HG03064 (cell line): Measurements from ENCODE around the gene MBD2.
"Not testable (repeated sequence)": the region's sequence is repeated elsewhere in the genome, so short reads cannot be mapped to it uniquely, and the experiment has no call there.

ENCODE experiments used
- ATAC-seq: cut with Tn5 transposase; IDR thresholded peaks from one replicate; pipeline ENCODE4 v1.9.1; 2021; ENCODE audit warnings: low read depth; ENCODE audit not compliant: unreplicated experiment

Gene MBD2

DNA sequence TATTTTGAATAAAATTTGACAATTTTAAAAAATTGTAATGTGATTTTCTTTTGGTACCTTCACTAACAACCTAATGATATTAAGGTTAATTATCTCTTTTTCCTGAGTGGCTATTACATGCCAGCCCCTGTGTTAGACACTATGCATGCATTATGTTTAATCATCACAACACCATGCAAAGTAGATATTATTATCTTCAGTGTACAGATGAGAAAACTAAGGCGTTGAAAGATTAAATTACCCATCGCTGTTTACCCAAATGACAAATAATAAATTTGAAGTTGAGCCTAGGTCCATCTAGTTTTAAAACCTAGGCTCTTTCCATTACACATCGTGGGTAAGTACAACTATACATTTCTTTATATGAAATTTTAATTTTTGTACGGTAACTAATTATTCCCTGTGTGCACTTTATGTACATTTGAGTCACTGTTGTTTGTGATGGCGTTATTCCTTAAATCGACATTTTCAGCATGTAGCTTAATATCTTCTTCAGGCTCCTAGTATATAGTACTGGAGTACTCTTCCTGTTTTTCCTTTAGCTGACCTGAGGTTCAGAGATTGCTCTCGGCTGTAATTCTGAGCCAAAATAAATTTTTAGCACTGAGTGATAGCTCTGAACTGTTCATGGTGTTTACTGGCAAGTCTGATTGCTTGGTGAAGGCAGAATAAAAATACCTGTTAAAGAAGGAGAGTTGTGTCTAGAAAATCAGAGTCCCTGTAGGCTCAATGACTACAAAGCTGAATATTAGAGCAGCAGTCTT is 13.9 kb upstream of the MBD2 start:
- no peak for ATAC-seq

DNA sequence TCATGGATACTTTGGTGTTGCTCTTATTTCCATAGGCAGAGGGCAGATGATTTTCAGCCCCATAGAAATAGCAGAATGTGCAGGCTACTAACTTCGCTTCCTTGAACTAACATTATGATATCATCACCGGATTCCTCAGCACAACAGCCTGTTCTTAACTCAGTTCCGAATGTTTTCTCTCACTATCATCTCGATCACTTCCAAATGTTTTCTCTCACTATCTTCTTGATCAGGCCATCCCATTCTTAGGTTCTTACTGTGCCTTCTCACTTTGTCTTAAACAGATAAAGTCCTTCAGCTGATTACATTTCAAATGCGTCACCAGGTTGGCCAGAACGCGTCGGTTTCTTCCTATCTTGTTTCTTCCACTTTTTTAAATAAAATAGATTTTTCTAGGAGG is 11.4 kb upstream of the MBD2 start:
- no peak for ATAC-seq

DNA sequence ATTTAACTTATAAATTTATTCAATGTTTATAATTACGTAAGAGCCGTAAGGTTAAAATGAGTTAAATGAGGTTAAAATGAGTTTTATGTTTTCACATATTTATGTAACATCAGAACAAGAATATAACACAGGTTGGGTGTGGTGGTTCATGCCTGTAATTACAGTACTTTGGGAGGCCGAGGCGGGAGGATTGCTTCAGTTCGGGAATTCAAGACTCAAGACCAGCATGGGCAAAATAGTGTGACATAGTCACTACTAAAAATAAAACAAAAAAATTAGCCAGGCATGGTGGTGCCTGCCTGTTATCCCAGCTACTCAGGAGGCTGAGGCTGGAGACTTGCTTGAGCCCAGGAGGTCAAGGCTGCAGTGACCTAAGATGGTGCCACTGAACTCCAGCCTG is 9.3 kb upstream of the MBD2 start:
- ATAC-seq = no peak

DNA sequence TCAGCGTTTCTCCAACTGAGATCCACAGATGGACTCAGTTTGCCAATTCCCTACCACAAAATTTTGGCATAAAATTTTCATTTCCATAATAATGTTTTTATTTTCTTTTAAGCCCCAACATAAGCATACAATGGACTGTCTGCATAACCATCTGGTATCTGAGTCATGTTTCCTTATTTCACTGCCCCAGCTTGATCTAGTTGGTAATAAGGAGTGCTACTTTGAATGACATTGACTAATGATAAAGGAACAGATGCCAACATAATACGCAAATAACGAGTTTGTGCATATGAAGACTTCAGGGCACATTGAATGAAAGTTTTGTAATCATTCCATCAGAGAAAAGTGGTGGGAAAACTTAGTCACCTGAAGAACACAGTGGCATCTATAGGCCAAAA is 8.8 kb upstream of the MBD2 start:
- no peak for ATAC-seq

DNA sequence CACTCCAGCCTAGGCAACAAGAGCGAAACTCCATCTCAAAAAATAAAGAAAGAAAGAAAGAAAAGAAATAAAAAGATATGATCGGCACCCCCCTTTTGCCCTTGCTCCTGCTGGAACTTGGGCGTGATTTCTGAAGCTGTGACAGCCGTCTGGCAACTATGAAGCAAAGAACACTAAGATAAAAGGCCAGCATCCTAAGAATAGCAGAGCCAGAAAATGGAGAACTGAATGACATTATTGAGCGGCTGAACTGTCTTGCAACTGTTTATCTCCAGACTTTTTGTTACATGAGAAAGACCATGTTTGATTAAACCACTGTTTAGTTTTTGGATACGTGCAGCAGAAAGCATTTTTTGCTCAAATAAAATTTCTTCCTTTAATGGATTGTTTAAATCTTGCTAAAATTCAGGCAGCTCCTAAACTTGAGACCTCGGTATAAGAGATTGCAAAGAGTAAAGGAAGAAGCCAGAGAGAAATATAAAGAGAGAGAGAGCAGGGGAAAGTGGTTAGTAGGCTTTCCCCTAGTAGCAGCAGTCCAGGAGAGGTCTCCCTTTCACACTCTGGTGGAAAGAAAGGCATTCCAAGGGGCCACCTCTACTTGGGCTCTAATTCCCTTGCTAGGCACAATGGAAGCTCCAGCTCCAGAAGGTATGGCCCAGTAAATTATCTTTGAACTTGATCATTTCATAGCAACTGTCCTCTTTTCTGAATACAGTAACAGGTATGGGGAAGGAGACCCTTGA is 8.2 kb upstream of the MBD2 start:
- ATAC-seq = no peak

DNA sequence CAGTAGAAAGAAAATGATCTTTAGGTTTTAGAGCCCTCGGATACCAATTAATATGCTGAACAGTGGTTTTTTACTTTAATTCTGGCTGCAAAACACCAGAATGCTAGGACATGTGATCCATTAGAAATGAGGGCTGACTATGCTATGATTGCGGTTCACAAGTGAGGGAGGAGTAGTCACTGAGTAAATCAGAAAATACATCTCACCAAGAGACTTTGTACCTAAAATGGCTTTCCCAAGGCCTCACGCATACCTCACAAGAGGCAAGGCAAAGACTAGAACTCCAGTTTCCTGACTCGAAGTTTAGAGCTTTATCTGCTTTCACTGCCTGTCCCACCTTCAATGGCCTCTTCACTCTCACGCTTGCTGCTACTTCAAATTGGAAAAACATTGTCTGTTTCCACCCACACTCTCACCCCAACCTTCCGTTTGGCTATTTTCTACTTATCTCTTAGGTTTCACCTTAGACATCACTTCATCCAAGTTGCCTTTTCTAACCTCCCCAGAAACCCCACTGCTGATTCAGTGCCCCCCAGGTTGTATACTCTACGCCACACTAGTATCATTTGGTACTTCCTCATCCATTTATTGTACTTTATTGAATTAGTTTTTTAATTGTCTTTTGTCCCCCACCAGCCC is 5.1 kb upstream of the MBD2 start:
- ATAC-seq = no peak

DNA sequence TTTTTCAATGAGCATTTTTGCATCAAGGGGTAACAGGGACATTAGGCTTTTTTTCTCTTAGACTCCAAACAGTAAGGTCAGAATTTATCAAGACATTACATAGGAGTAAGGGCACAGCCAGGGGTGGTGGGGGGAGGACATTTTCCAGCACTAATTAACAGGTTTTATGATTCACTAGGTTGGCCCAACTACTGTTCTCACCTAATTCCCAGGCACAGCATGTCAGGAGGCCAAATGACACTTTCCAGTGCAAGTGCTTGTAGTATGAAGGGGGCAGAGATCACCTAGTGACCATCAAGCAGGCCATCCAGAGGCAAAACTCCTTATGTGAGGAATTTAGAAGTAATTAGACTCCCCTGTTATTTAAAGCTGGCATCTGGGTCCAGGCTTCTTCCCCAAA is 3.9 kb upstream of the MBD2 start:
- no peak for ATAC-seq

DNA sequence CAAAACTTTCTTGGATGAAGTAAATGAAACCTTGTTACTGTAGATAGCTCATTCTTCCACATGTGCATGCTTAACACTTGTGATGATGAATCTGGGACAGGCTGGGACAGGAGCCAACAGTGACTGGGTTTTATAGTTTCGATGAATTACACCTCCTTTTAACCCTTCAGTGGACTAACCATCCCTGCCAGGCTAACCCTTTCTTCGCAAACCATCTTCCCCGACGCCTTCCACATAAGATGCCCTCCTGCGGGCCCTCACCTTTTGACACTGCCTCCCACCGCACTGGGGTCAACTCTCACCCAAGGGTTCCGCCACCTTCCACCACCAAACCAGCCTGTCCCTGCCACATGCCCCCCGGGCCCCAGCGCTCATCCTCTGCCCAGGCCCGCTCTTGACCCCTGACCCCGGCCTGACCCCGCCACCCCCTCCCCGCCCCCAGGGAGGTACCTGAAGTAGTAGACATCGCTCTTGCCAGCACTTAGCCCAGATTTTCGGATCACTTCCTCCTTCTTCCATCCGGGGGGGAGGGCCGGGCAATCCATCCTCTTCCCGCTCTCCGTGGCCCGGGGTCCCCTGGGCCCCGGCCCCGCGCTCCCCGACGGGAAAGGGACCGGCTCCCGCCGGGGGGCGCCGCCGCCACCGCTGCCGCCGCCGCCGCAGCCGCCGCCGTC is 764 bp downstream of the MBD2 start:
- peak; percentile 24 for ATAC-seq

DNA sequence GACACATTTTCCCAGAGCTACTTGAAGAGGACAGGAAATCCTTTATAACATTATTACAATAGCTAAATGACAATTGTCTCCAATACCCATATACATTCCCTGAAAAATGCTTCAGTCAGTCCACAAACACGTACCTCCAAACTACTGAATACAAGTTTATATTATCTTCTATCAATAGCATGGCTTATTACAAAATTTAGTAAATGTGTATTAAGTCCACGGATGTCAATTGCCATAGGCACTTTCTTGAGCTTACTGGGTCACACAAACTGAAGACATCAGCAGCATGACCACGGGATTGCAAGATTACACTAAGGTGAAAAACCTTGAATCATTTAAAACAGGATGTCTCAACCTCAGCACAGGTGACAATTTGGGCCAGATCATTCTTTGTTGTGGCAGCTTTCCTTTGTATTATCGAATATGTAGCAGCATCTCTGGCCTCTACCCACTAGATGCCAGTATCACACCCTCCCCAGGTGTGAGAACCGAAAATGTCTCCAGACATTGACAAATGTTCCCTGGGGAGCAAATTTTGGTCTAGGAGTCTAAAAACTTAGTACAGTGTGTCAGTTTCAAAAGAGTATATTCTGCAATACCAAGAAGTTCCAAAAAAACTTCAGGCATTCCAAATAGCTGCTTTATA is 1.4 kb downstream of the MBD2 start:
- ATAC-seq = peak; percentile 45

DNA sequence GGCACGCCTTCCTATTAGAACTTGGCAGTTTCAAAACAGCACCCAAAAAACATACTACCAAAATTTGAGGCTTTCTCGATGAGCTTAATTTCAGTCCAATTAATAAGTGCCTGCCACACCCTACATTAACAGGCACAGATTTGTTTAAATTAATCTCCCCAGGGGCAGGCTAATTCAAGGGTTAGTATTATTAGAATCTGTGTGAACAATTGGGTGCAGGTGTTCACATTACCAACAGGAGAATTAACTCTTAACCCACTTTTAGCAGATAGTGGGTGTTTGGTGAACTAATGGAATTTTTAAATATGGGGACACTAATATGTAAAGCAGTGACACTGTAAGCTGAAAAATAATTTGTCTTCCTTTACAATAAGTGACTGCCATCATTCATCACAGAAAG is 4.1 kb downstream of the MBD2 start:
- ATAC-seq = no peak

DNA sequence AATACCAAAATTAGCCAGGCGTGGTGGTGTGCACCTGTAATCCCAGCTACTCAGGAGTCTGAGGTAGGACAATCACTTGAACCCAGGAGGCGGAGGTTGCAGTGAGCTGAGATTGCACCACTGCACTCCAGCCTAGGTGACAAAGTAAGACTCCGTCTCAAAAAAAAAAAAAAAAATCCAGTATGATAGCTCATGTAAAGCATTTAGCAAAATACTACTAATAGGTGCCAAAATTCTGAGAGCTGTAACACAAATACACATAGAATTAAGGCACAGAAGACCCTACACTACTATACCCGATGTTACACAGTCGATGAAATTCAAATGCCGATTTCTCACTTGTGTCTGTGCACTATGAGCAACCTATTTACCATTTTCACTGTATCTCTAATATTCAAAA is 5.7 kb downstream of the MBD2 start:
- not testable (repeated sequence) for ATAC-seq

DNA sequence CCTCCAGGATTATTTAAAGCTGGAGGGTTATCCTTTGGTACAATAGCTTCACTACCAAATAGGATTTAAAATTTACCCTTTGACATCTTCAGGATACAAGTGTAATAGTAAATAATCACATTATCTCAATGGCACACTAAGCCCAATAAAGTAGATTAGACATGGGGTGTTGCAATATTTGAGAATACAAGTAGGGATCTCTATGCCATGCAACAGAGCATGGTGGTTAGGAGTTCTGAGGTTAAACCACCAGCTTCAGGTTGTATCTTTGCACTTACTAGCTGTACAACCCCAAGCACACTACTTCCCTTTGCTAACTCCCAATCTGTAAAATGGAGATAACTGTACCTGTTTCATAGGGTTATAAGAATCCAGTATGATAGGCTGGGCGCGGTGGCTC is 6.2 kb downstream of the MBD2 start:
- no peak for ATAC-seq

DNA sequence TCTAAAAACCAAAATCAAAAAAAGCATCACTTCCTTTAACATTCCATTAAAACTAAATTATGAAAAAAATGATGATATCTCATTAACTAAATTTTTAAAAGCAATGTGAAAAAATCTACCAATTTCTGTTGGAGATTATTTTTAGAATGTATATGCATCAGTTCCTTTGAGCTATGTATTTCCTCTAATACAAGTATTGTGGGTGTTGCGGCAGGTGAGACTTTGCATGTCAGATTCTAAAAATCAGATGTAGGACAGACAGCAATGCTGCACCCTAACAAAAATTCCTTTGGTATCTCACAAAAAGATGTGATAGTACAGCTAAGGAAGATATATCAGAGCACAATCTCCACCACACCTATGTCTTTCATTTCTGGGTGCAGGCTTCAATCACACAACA is 6.8 kb downstream of the MBD2 start:
- ATAC-seq = no peak

DNA sequence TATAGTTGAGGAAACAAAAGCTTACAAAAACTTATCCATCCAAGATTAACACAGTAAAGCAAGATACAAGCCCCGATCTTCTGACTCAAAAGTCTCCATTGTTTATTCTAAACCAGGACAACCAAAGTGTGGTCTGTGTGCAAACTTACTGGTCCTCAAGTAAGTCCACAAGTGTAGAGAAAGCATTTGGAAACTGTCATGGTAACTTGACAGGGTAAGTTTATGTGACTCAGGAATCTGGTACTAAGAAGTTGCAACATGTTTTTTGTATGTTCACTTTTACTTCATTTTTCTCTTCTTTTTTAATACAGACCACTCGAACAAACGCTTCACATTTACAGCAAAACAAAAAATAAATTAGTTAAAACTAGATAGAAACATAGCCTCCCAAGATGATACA is 9.4 kb downstream of the MBD2 start:
- ATAC-seq = no peak

DNA sequence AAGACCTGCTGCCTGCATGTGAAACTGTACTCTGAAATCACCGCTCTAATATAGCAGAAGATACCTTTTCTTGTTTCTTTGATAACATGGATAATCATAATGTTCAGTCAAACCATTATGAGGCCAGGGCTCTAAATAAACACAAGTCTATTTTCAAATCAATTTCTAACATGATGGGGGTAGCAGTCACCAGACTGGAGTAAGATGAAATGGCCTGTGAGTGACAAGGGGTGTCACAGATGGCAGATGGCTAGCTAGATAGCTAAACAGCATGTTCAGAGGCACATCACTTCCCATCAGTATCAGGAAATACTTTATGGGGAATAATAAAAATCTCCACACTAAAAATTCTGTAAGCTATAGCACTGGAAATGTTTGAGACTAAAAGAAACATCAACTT is 14.0 kb downstream of the MBD2 start:
- peak; percentile 17 for ATAC-seq

DNA sequence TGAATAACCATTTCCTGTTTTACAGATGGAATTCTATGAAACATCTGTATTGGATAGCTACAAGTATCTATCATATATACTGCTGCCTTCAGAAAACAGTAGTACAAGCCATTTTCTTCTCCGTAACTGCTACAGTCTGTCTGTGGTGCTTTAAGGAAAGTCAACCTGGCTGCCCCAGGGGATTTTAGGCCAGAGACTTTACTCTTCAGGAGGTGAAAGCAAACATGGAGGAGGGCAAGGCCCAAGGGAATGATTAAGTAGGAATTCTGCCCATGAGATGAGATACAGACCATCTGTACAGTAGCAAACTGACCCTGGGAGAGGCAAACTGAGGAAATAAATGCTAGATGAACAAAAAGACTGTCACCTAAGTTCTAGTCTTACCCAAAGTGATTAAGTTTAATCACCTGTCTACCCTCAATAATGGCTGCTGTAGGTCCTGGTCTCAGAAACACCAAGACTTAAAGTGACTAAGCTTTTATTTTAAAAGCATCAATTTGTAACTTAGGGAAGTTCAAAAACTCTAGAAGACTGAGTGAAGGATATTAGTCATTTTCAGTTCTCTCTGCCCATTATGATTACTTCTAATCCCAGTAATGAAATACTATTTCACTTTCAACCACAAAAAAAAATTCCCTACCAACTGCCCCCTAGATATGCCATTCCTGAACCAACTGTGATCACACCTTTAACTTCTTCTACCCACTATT is 14.8 kb downstream of the MBD2 start:
- ATAC-seq = peak; percentile 82

DNA sequence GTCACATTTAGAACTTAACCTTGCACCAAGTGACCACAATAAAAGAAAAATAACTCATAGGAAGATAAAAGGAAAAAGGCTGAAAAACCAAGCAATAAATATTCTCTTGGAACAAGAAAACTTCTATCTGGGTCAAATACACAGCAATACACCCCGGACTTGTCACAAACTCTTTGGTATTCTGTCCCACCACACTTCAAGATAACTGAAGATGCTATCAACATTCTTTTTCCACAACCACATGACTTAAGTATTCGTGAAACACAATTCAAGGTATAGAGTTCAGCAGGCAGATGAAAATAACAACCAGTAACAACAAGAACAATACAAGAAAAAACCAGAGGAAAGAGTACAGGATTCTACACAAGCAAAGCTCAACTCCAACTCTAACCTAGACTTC is 18.0 kb downstream of the MBD2 start:
- ATAC-seq = no peak

DNA sequence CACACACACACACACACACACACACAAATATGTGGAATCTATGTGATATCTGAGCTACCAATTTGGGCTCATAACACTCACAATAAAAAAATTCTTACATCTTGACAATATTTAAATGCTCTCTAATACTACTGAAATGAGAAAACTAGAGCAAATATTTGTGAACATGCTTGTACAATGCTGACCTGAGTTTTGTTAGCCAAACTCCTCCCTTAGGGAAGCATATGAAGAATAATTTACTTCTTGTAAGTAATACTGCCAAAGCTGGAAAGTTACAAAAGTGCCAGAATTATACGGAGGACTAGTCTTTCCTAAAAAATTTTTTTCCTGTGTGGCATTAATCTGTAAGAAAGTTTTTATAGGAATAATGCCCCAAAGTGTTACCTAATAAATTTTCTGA is 18.5 kb downstream of the MBD2 start:
- no peak for ATAC-seq

DNA sequence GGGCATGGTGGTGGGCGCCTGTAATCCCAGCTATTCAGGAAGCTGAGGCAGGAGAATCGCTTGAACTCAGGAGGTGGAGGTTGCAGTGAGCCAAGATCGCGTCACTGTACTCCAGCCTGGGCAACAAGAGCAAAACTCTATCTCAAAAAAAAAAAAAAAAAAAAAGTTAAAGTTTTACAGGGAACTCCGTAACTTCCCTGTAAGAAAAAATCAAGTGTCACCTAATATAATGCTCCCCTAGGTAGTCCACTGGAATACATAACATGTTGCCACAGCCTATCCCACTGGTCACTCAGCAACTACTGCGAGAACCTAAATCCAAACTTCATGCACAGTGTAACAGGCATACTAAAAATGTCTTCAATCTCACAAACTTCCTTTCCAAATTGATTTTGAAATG is 19.0 kb downstream of the MBD2 start:
- not testable (repeated sequence) for ATAC-seq

DNA sequence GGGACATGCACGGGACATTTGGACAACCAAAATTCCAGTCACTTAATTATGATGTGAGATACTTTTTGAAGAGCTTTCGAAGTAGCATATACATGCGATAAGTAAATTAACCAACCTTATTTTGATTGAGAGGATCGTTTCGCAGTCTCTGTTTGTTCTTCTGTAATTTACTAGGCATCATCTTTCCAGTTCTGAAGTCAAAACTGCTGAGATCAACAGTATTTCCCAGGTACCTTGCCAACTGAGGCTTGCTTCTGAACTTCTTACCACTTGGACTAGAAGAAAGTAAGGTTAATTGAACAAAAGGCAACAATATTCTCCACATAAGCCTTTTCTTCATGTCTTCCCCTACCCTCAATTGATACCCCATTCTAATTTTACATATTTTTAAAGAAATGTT is 19.6 kb downstream of the MBD2 start:
- no peak for ATAC-seq
